GM12878 (cell line): ENCODE measurements around the gene MFGE8. TPM values are rescaled to one million over a fixed set of nuclear protein-coding genes. Genes with fewer than 3 reads are reported as not detected.

Experiments
- ATAC-seq: fragments of 200-7000 bp; cut with Tn5 transposase; 3 replicates; pipeline ENCODE4 v1.9.1; 2020; ENCODE audit warnings: mild to moderate bottlenecking, moderate library complexity
- BruUV-seq: library from RNA; stranded (reverse); fragments of 400-500 nt; replicated peaks from 2 replicates; lab custom pipeline; 2021; lab: Mats Ljungman, UMichigan
- CTCF ChIA-PET: fragments of 300-600 bp; sonication (Branson Sonifier 250); formaldehyde crosslinking; extraction: SDS; loops from one replicate; lab custom pipeline; 2021; ENCODE audit warnings: inconsistent platforms; lab: Yijun Ruan, JAX
- POLR2A ChIA-PET: fragments of 350-600 bp; formaldehyde crosslinking; extraction: SDS; loops from one replicate; lab custom pipeline; 2021; ENCODE audit warnings: inconsistent platforms; lab: Charles Lee
- RAD21 ChIA-PET: fragments of 300-600 bp; sonication (Branson Sonifier 250); formaldehyde crosslinking; loops from one replicate; lab custom pipeline; 2023; ENCODE audit warnings: antibody characterized with exemption; ENCODE audit not compliant: unreplicated experiment; lab: Charles Lee
- SMC1A ChIA-PET: fragments of 300-600 bp; sonication (Branson Sonifier 250); formaldehyde crosslinking; loops from one replicate; lab custom pipeline; 2023; ENCODE audit not compliant: unreplicated experiment, uncharacterized antibody; lab: Charles Lee
- DNase-seq: peaks from one replicate; pipeline ENCODE4 v3.0.0-alpha.2; 2011; ENCODE audit warnings: low read depth, low spot score
- FAIRE-seq: peaks from 3 replicates; lab custom pipeline; 2011; peaks lifted over from hg19 to GRCh38; lab: Jason Lieb, UNC
- H2AFZ ChIP-seq: 2 replicates; pipeline ENCODE4 v1.6.0; 2011; ENCODE audit warnings: low read depth, low read length, control low read depth; ENCODE audit not compliant: control insufficient read depth
- H3K27ac ChIP-seq: 2 replicates; pipeline ENCODE4 v1.5.1; 2011; ENCODE audit warnings: control low read depth; ENCODE audit not compliant: control insufficient read depth, insufficient read depth
- H3K27me3 ChIP-seq, 2 experiments: replicated peaks in 1 of 2; 2 replicates each; pipeline versions ENCODE4 v1.6.0 to v1.6.1; 2011; ENCODE audit warnings: low read length in 1 of 2; ENCODE audit not compliant: control insufficient read depth in 2 of 2, insufficient read depth in 2 of 2
- H3K36me3 ChIP-seq, 2 experiments: 2 replicates each; pipeline ENCODE4 v1.5.1; 2011; ENCODE audit warnings: low read length in 1 of 2; ENCODE audit not compliant: control insufficient read depth in 2 of 2, insufficient read depth in 2 of 2
- H3K4me1 ChIP-seq: 2 replicates; pipeline ENCODE4 v1.6.1; 2011; ENCODE audit warnings: mild to moderate bottlenecking, low read length, moderate library complexity, mixed read lengths; ENCODE audit not compliant: control insufficient read depth, insufficient read depth
- H3K4me2 ChIP-seq: 2 replicates; pipeline ENCODE4 v1.6.0; 2011; ENCODE audit warnings: control low read depth; ENCODE audit not compliant: control insufficient read depth, insufficient read depth
- H3K4me3 ChIP-seq: fragments of 200-600 bp; sonication (generic); 2 replicates; pipeline ENCODE4 v1.5.1; 2016
- H3K79me2 ChIP-seq: 2 replicates; pipeline ENCODE4 v1.6.0; 2011; ENCODE audit warnings: low read length; ENCODE audit not compliant: control insufficient read depth, insufficient read depth
- H3K9ac ChIP-seq: 2 replicates; pipeline ENCODE4 v1.8.0; 2011; ENCODE audit warnings: low read length, control low read depth, mixed read lengths; ENCODE audit not compliant: control insufficient read depth, insufficient read depth
- H3K9me3 ChIP-seq: replicated peaks from 3 replicates; pipeline ENCODE4 v1.5.1; 2011; ENCODE audit warnings: mild to moderate bottlenecking, low read length; ENCODE audit not compliant: control insufficient read depth, insufficient read depth
- H4K20me1 ChIP-seq: 2 replicates; pipeline ENCODE4 v1.6.0; 2011; ENCODE audit not compliant: control insufficient read depth, insufficient read depth
- ATF7 ChIP-seq: fragments of 450-650 bp; IDR thresholded peaks from 2 replicates; pipeline ENCODE4 v1.6.1; 2016; ENCODE audit warnings: low read depth, mild to moderate bottlenecking
- IKZF2 ChIP-seq, 2 experiments: fragments of 450-650 bp; IDR thresholded peaks; 2 replicates each; pipeline ENCODE4 v1.6.1; 2017; ENCODE audit warnings: mild to moderate bottlenecking in 2 of 2, moderate library complexity in 2 of 2
- PAX5 ChIP-seq: IDR thresholded peaks from 2 replicates; pipeline ENCODE4 v1.6.1; 2011; ENCODE audit warnings: low read depth, low read length, borderline replicate concordance
- SIN3A ChIP-seq: IDR thresholded peaks from 2 replicates; pipeline ENCODE4 v1.6.1; 2012; ENCODE audit warnings: low read depth, low read length, improper control_type of control experiment
- TBL1XR1 ChIP-seq: IDR thresholded peaks from 2 replicates; pipeline ENCODE4 v1.6.1; 2012; ENCODE audit warnings: low read depth, low read length, improper control_type of control experiment
- WGBS: methylation state at CpG from one replicate; pipeline ENCODE4 v1.1.6; 2016; ENCODE audit warnings: low lambda C conversion rate; ENCODE audit not compliant: insufficient replicate concordance, insufficient coverage; ENCODE audit errors: missing lambda C conversion rate; 5-methylcytosine and 5-hydroxymethylcytosine counted together
- in situ Hi-C: fragments of 300-500 bp; cut with MboI; formaldehyde crosslinking; loops from 9 replicates; pipeline ENCODE4 v1.14.3; 2018; ENCODE audit warnings: mixed read lengths
- intact Hi-C: fragments of 100-400 bp; cut with micrococcal nuclease; formaldehyde crosslinking; loops from one replicate; pipeline ENCODE4 v1.14.2; 2022; ENCODE audit not compliant: unreplicated experiment
- polyA plus RNA-seq, 11 experiments: library from polyadenylated mRNA; depleted of rRNA in 4 of 11; unstranded in 6 of 11; stranded (reverse) in 5 of 11; fragments of >200 nt; fragmentation: Nextera tagmentation in 4 of 11; fragmentation: Illumina TruSeq in 1 of 11; extraction: Ambion mirVana in 4 of 11; extraction: Trizol in 1 of 11; gene quantifications; 1 replicate in 1 of 11; 2 replicates in 10 of 11; pipeline versions ENCODE4 v1.2.1 to v1.2.3, GENCODE V29; 2011 to 2016; ENCODE audit warnings: inconsistent platforms in 2 of 11, missing spikeins in 2 of 11, low read depth in 1 of 11
- total RNA-seq, 4 experiments: library from RNA; depleted of rRNA in 3 of 4; stranded (reverse); fragments of >200 nt in 3 of 4; fragmentation: Illumina TruSeq in 1 of 4; extraction: Trizol in 1 of 4; gene quantifications; 2 replicates each; pipeline versions ENCODE4 v1.2.1 to v1.2.3, GENCODE V29; 2013 to 2021
- TF ChIP-seq, protein P1 (sequence below): fragments of 450-650 bp; IDR thresholded peaks from 2 replicates; pipeline ENCODE4 v1.6.1; 2017; ENCODE audit warnings: borderline replicate concordance

The MFGE8 gene
- total and polyA plus RNA-seq, 10 of the 15 experiments (the other 5 are each of a cell fraction or from before 2014, with no cell fraction given) = 0.81 to 5.9 (median 1.0) TPM; not detected in 2

DNA sequence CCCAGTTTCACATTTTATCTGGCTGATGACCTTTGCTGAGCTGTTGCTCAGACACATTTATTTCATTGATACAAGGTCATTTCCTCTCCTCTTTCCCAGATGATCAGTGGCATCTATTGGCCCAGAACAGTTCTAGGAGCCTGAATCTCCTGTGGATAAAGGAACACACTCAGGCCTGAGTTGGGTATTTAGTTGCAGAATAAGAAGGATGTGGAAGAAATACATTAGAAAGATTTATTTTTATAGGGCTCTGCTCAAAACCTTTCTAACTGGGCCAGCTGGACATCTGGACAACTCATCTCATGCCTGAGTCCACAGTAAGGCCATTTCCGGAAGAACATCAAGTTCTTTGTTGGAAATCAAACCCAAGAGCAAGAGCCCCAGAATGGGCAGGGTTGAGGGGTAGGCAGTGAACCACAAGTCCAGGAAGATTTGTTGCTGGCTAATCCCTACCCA is 19.7 kb upstream of the MFGE8 start:
- in situ Hi-C loops (no loop called here), intact Hi-C loops (no loop called here)
- 0% methylated on average over 1 of the region's 1 CpG for WGBS
- CTCF ChIA-PET = interaction anchor here (1.2 to 2.4 kb wide), 2 partner anchors 28 to 71 kb away, joined by 3 to 5 read pairs; no protein-coding TSS in a partner anchor
- no peaks in the 10 kb centered on the region for H3K36me3 ChIP-seq
- H3K79me2 ChIP-seq = no peaks in the 10 kb centered on the region
- no peak overlapping the region for H3K9ac ChIP-seq
- no peak for TF ChIP-seq ATF7
- TF ChIP-seq PAX5 = no peak
- TF ChIP-seq TBL1XR1 = no peak
- TF ChIP-seq, protein P1, sequence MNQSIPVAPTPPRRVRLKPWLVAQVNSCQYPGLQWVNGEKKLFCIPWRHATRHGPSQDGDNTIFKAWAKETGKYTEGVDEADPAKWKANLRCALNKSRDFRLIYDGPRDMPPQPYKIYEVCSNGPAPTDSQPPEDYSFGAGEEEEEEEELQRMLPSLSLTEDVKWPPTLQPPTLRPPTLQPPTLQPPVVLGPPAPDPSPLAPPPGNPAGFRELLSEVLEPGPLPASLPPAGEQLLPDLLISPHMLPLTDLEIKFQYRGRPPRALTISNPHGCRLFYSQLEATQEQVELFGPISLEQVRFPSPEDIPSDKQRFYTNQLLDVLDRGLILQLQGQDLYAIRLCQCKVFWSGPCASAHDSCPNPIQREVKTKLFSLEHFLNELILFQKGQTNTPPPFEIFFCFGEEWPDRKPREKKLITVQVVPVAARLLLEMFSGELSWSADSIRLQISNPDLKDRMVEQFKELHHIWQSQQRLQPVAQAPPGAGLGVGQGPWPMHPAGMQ = no peak
- TF ChIP-seq IKZF2 (IDR thresholded peaks at IDR 0.05) = no peak
- TF ChIP-seq SIN3A = no peak
- TF ChIP-seq, all 136 proteins: peak for 0
- SMC1A ChIA-PET = no interaction called here
- H3K4me1 ChIP-seq = no peaks in the 10 kb centered on the region
- H4K20me1 ChIP-seq = no peaks in the 10 kb centered on the region
- no peak overlapping the region for H2AFZ ChIP-seq
- peaks cover 2% of the 10 kb centered on the region; the same call in 1 of the 3 replicates for H3K9me3 ChIP-seq
- RAD21 ChIA-PET = no interaction called here
- ATAC-seq (no peak), FAIRE-seq (no peak), DNase-seq (no peak)
- no peak overlapping the region for H3K4me2 ChIP-seq
- no peak overlapping the region for H3K4me3 ChIP-seq
- peaks cover 2 to 3% of the 10 kb centered on the region in 2 experiments for H3K27me3 ChIP-seq
- no peak overlapping the region for H3K27ac ChIP-seq
- BruUV-seq = no TSS peak
- POLR2A ChIA-PET = no interaction called here
